Activated CD8-positive, alpha-beta T cell treated with anti-CD3 and anti-CD28 coated beads for 36 hours (primary cell): Measurements from ENCODE around the gene FRS3. TPM values are rescaled to one million over a fixed set of nuclear protein-coding genes. Genes with fewer than 3 reads are reported as not detected.

Experiments
- ATAC-seq: fragments of 200-7000 bp; cut with Tn5 transposase; one replicate; pipeline ENCODE4 v1.10.0; 2021; ENCODE audit warnings: mild to moderate bottlenecking, moderate library complexity
- CTCF ChIA-PET: fragments of 350-600 bp; sonication (Branson Sonifier 250); formaldehyde crosslinking; loops from one replicate; lab custom pipeline; 2021; ENCODE audit warnings: antibody characterized with exemption; lab: Charles Lee
- POLR2A ChIA-PET: fragments of 350-600 bp; sonication (Branson Sonifier 250); formaldehyde crosslinking; loops from one replicate; lab custom pipeline; 2021; ENCODE audit warnings: antibody characterized with exemption; lab: Charles Lee
- DNase-seq: peaks from one replicate; pipeline ENCODE4 v3.0.0-alpha.2; 2020
- H3K27ac Mint-ChIP-seq: one replicate; pipeline ENCODE4 v1.8.0; 2021; ENCODE audit warnings: mild to moderate bottlenecking, mixed read lengths
- H3K27me3 Mint-ChIP-seq: one replicate; pipeline ENCODE4 v1.8.0; 2021; ENCODE audit warnings: mixed read lengths
- H3K36me3 Mint-ChIP-seq: one replicate; pipeline ENCODE4 v1.8.0; 2021; ENCODE audit warnings: low read depth, mixed read lengths
- H3K4me1 Mint-ChIP-seq: one replicate; pipeline ENCODE4 v1.8.0; 2021; ENCODE audit warnings: low read depth, mixed read lengths
- H3K4me3 Mint-ChIP-seq: one replicate; pipeline ENCODE4 v1.8.0; 2021; ENCODE audit warnings: mild to moderate bottlenecking, moderate library complexity, mixed read lengths
- H3K9me3 Mint-ChIP-seq: one replicate; pipeline ENCODE4 v1.8.0; 2021; ENCODE audit warnings: mixed read lengths
- intact Hi-C: fragments of 100-400 bp; cut with micrococcal nuclease; formaldehyde crosslinking; loops from one replicate; pipeline ENCODE4 v1.10.0; 2022
- total RNA-seq, 2 experiments: library from RNA; stranded (reverse); gene quantifications; one replicate each; pipeline ENCODE4 v1.2.3, GENCODE V29; 2021
- TF ChIP-seq, protein P1 (sequence below): fragments of 200-600 bp; IDR thresholded peaks from one replicate; pipeline ENCODE4 v1.8.0; 2022; ENCODE audit warnings: antibody characterized with exemption, mild to moderate bottlenecking

Gene FRS3
- total RNA-seq, 2 experiments from 2014 or later: 3.2 to 4.1 TPM

DNA sequence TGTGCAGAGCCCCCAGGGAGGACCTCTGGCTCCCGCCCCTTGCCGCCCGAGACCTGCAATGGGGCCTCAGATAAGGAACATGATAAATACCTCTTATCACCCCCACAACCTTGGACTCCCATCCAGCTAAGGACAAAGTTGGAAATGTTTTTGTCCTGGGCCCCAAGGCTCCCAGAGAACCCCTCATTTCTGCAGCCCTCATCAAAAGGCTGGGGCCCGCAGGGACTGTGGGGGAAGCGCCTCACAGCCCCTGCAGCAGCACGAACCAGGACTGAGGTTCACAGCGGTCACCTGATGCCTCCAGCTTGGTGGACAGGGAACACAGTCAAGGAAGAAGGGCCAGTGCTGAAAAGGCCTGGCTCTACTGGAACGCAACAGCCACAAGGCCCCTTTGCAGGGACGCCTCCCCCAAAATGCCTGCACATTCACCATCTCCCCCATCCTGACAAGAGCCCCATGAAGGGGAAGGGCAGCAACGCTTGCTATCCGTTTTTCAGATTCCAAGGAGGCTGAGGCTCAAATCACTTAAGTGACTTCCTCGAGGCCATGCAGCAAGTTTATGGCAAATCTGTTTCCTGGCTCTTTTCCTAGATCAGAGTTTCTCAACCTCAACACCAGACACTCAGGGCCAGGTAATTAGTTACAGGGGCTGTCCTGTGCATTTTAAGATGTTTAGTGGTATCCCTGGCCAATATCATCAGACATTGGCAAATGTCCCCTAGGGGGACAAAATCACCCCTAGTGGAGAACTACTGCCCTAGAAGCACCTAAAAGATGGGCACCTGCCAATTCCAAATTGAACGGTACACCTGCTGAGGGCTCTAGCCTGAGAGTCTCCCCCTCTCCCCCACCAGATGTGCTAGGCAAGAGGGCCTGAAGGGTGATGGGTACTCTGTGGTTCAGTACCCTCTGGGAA lies 54.9 kb downstream of the FRS3 start:
- POLR2A ChIA-PET: no interaction called here

DNA sequence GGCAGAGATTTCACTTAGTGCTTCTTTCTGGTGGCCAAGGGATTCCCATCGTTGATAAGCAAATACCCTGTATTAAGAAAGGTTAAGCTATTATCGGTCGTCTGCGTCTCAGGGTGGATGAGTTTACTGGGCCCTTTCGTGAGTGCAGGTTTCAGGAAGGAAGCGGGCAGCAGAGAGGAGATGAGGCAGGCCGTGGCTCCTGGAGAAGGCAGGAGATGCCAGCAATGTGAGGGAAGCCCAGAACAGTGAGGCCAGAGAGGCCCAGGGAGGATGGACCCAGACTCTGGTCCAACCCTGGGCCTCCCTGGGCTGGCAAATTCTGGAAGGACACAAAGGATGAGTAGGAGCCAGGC lies 55.5 kb downstream of the FRS3 start:
- Mint-ChIP-seq H3K9me3 (no peaks in the 10 kb centered on the region), H3K27me3 (no peaks in the 10 kb centered on the region), H3K4me1 (peaks cover 8% of the 10 kb centered on the region), H3K36me3 (no peaks in the 10 kb centered on the region), H3K27ac (no peak overlapping the region), H3K4me3 (no peak overlapping the region)
- DNase-seq (no peak), ATAC-seq (no peak)
- POLR2A ChIA-PET: no interaction called here
- intact Hi-C loops: no loop called here
- CTCF ChIA-PET: no interaction called here
- TF ChIP-seq, protein P1, sequence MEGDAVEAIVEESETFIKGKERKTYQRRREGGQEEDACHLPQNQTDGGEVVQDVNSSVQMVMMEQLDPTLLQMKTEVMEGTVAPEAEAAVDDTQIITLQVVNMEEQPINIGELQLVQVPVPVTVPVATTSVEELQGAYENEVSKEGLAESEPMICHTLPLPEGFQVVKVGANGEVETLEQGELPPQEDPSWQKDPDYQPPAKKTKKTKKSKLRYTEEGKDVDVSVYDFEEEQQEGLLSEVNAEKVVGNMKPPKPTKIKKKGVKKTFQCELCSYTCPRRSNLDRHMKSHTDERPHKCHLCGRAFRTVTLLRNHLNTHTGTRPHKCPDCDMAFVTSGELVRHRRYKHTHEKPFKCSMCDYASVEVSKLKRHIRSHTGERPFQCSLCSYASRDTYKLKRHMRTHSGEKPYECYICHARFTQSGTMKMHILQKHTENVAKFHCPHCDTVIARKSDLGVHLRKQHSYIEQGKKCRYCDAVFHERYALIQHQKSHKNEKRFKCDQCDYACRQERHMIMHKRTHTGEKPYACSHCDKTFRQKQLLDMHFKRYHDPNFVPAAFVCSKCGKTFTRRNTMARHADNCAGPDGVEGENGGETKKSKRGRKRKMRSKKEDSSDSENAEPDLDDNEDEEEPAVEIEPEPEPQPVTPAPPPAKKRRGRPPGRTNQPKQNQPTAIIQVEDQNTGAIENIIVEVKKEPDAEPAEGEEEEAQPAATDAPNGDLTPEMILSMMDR: no peak

More for the DNA sequence above, 54.9 kb downstream of the FRS3 start:
- Mint-ChIP-seq H3K36me3 (no peaks in the 10 kb centered on the region), H3K4me1 (peaks cover 11% of the 10 kb centered on the region), H3K9me3 (no peaks in the 10 kb centered on the region), H3K27me3 (no peaks in the 10 kb centered on the region), H3K27ac (no peak overlapping the region), H3K4me3 (no peak overlapping the region)
- no peak for DNase-seq
- CTCF ChIA-PET: no interaction called here
- no peak for ATAC-seq
- TF ChIP-seq, protein P1: no peak
- intact Hi-C loops: no loop called here

DNA sequence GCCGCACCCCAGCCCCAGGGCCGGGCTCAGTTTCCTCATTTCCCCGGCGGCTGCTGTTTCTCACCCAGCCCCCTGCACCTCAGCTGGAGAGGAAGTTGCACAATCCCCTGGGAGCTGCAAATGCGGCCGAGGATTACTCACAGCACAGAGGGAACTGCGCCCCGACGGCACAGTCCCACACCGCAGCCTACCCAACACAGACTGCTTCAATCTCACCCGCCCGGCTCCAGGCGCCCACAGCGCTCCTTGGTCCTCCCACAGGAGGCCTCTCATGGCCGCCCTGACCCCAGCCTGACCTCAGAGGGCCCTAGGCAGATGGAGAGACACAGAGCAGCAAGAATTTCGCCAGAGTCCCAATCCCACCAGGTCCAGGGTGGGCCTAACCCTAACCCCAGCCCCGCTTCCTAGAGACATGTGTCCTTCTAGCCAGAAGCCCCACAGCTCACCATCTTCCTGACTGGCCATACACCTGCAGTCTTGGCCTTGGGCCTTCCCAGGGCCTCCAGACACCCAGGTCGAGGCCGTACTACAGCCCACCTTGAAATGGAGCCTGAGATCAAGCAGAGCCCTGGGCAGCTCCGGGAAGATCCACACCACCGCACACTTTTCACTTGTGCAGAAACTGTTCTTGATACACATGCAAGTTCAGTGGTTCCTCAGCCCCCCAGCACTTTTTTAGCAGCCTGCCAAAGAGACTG lies 56.0 kb downstream of the FRS3 start:
- H3K27ac Mint-ChIP-seq: no peak overlapping the region
- no peak for ATAC-seq
- H3K36me3 Mint-ChIP-seq: no peaks in the 10 kb centered on the region
- intact Hi-C loops: no loop called here
- POLR2A ChIA-PET: interaction anchor here (1.5 kb wide), 1 partner anchor 9 kb away, joined by 4 read pairs; no protein-coding TSS in a partner anchor
- TF ChIP-seq, protein P1: no peak
- no peaks in the 10 kb centered on the region for H3K27me3 Mint-ChIP-seq
- no peak overlapping the region for H3K4me3 Mint-ChIP-seq
- no peak for DNase-seq
- peaks cover 5% of the 10 kb centered on the region for H3K4me1 Mint-ChIP-seq
- H3K9me3 Mint-ChIP-seq: no peaks in the 10 kb centered on the region
- CTCF ChIA-PET: no interaction called here

DNA sequence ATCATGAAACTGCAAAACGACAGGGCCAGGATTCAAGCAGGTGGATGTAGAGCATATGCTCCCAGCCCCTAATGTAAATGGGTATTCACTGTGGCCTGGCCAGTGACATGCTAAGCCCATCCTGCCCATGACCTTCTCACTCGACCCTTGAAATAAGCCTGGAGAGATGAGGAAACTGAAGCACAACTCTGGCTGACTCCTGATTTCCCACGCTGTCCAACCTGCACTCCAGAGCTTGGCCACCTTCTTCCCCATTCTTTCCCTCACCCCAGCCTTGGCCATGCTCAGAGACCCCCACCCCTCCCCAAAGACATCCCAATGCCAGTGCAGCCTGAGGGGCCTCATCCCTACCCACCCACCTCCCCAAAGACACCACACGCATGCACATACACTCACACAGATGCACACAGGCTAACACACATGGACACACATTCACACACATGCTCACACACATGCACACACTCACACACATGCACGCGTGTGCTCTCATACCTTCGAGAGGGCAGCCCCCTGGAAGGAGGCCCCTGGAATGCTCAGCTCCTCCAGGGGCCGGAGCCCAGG lies 56.7 kb downstream of the FRS3 start:
- Mint-ChIP-seq H3K9me3 (no peaks in the 10 kb centered on the region), H3K4me1 (peaks cover 5% of the 10 kb centered on the region), H3K27ac (no peak overlapping the region), H3K4me3 (no peak overlapping the region), H3K27me3 (no peaks in the 10 kb centered on the region), H3K36me3 (no peaks in the 10 kb centered on the region)
- no peak for DNase-seq
- intact Hi-C loops: no loop called here
- ChIA-PET CTCF (no interaction called here), POLR2A (interaction anchor here (0.7 to 1.5 kb wide), 2 partner anchors 8 to 9 kb away, joined by 3 to 4 read pairs; no protein-coding TSS in a partner anchor)
- ATAC-seq: no peak
- TF ChIP-seq, protein P1: no peak
